C4-2B (cell line): ENCODE data around the gene SASH1.

Source experiments
- CTCF ChIP-seq: fragments of 450-650 bp; conservative IDR thresholded peaks from 2 replicates; pipeline ENCODE4 v1.5.1; 2017; ENCODE audit warnings: mild to moderate bottlenecking
- ZFX ChIP-seq: fragments of 450-650 bp; IDR thresholded peaks from 2 replicates; pipeline ENCODE4 v1.6.1; 2017

GRCh38 chr6:148438632-148439031, 96.0 kb downstream of the SASH1 start:
- TF ChIP-seq CTCF: no peak
- no peak for TF ChIP-seq ZFX
